LNCAP (cell line): ENCODE measurements around the gene TFR2.

ENCODE experiments used
- CTCF ChIP-seq: fragments of 450-650 bp; IDR thresholded peaks from 2 replicates; pipeline ENCODE4 v1.5.1; 2017; ENCODE audit warnings: mild to moderate bottlenecking

Gene TFR2

GRCh38 chr7:100668069-100668449 lies 26.7 kb upstream of the TFR2 start:
- no peak for TF ChIP-seq CTCF

GRCh38 chr7:100667331-100668068 lies 26.1 kb upstream of the TFR2 start:
- TF ChIP-seq CTCF: no peak

- no peak for TF ChIP-seq CTCF
Observed at GRCh38 chr7:100665168-100665726, 23.9 kb upstream of the TFR2 start.

GRCh38 chr7:100655908-100656674 lies 14.7 kb upstream of the TFR2 start, which contains the start of gene ACTL6B:
ACTL6B (minus strand) TSS chr7:100656448; CDS start chr7:100656354, 94 bp downstream.
- no peak for TF ChIP-seq CTCF

- TF ChIP-seq CTCF: no peak
Observed at GRCh38 chr7:100654908-100655831, 13.8 kb upstream of the TFR2 start.

GRCh38 chr7:100649826-100650565 lies 8.6 kb upstream of the TFR2 start:
- TF ChIP-seq CTCF: no peak
